ENCODE measurements around the gene SPOPL. TPM values are rescaled to one million over a fixed set of nuclear protein-coding genes. Genes with fewer than 3 reads are reported as not detected.

Gene SPOPL
- total RNA-seq, 1 experiment from 2014 or later: 15.8 TPM

DNA sequence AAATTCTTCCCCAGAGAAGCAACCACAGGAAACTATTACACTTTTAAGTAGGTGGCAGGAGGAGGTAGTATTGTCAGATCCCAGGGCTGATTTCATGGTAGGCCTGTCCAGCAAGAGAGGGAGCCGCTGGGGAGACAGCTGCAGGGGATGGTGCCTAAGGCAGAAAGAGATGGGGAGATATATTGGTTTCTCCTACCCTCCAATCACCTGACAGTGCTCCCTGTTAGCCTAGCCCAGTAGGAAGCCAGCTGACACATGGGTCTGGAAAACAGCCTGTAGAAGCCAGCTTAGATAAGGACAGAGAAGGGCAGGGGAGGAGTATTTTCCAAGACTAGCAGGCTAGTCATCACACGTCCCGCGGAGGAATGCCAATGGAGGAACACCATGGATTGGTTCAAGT lies 8.2 kb upstream of the SPOPL start:
- BruUV-seq (replicated peaks): no TSS peak
- intact Hi-C loops (cut with micrococcal nuclease): no loop called here
- DNase-seq (ENCODE audit: unreplicated experiment): no peak
- Mint-ChIP-seq H3K27ac (ENCODE audit: low read depth, unreplicated experiment) (no peak overlapping the region), H3K4me3 (ENCODE audit: unreplicated experiment) (no peak overlapping the region), H3K4me1 (ENCODE audit: insufficient read depth, unreplicated experiment) (no peaks in the 10 kb centered on the region), H3K9me3 (ENCODE audit: unreplicated experiment) (no peaks in the 10 kb centered on the region), H3K27me3 (ENCODE audit: insufficient read depth, unreplicated experiment) (no peaks in the 10 kb centered on the region), H3K36me3 (ENCODE audit: insufficient read depth, unreplicated experiment) (no peaks in the 10 kb centered on the region)
- POLR2A ChIA-PET: no interaction called here
- CTCF ChIA-PET: interaction anchor here (0.8 to 1.2 kb wide), 2 partner anchors 16 to 79 kb away, joined by 3 to 4 read pairs; no protein-coding TSS in a partner anchor
- TF ChIP-seq, protein P1, sequence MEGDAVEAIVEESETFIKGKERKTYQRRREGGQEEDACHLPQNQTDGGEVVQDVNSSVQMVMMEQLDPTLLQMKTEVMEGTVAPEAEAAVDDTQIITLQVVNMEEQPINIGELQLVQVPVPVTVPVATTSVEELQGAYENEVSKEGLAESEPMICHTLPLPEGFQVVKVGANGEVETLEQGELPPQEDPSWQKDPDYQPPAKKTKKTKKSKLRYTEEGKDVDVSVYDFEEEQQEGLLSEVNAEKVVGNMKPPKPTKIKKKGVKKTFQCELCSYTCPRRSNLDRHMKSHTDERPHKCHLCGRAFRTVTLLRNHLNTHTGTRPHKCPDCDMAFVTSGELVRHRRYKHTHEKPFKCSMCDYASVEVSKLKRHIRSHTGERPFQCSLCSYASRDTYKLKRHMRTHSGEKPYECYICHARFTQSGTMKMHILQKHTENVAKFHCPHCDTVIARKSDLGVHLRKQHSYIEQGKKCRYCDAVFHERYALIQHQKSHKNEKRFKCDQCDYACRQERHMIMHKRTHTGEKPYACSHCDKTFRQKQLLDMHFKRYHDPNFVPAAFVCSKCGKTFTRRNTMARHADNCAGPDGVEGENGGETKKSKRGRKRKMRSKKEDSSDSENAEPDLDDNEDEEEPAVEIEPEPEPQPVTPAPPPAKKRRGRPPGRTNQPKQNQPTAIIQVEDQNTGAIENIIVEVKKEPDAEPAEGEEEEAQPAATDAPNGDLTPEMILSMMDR (IDR thresholded peaks at IDR 0.05; ENCODE audit: unreplicated experiment): no peak

DNA sequence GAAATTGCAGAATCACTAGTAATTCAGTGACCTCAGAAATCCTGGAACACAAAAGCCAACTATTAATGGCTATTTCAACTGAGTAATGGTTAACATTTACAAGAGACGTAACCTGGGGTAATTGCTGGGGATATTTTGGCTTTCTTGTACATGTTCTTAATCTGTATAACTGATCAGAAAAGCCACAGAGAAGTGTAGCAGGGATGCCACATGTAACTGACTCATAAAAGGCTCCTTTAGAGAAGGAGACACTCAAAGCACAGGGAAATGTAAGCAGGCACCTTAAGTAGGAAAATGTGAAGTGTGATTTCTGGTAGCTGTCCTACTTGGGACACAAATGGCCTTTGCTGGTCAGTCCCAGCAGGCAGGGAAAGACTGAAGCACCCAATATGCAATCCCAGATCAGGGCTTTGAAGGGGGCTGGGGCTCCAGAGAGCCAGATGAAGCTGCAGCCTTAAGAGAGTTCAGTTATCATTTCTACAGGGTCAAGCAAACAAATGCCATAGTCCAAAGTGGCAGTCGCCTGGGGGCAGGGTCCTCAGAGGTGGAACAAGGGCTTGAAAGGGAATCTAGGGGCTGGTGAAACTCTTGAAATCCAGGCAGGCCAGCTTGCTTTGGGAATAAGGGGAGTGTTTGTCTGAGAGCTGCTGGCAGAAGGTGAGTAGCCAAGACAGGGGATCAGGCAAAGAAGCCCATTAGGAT lies 7.2 kb upstream of the SPOPL start:
- H3K4me3 Mint-ChIP-seq (ENCODE audit: unreplicated experiment): no peak overlapping the region
- no peaks in the 10 kb centered on the region for H3K36me3 Mint-ChIP-seq (ENCODE audit: insufficient read depth, unreplicated experiment)
- no TSS peak for BruUV-seq (replicated peaks)
- DNase-seq (ENCODE audit: unreplicated experiment): no peak
- CTCF ChIA-PET: interaction anchor here (1.2 kb wide), 1 partner anchor 17 kb away, joined by 4 read pairs; no protein-coding TSS in a partner anchor
- TF ChIP-seq, protein P1 (IDR thresholded peaks at IDR 0.05; ENCODE audit: unreplicated experiment): no peak
- intact Hi-C loops (cut with micrococcal nuclease): no loop called here
- POLR2A ChIA-PET: no interaction called here
- H3K9me3 Mint-ChIP-seq (ENCODE audit: unreplicated experiment): no peaks in the 10 kb centered on the region
- no peak overlapping the region for H3K27ac Mint-ChIP-seq (ENCODE audit: low read depth, unreplicated experiment)
- no peaks in the 10 kb centered on the region for H3K4me1 Mint-ChIP-seq (ENCODE audit: insufficient read depth, unreplicated experiment)
- no peaks in the 10 kb centered on the region for H3K27me3 Mint-ChIP-seq (ENCODE audit: insufficient read depth, unreplicated experiment)

DNA sequence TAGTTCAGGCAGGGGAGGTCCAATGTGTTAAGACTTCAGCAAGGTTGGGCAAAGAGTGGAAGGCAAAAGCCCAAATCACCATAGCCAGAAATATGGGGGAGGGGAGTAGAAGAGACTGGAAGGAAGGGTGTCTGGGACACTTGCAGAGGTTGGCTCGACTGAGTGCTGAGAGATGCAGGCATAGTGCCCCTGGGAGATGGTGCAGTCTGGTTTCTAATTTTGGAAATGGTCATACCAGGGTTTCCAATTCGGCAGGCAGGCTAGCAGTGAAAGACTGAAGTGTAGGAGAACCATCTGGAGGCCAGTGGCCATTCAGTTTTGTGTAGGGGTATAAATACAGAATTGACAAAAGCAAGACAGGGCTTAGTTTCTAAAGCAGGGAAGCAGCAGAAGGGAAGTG lies 6.2 kb upstream of the SPOPL start:
- no peak overlapping the region for H3K4me3 Mint-ChIP-seq (ENCODE audit: unreplicated experiment)
- H3K9me3 Mint-ChIP-seq (ENCODE audit: unreplicated experiment): no peaks in the 10 kb centered on the region
- intact Hi-C loops (cut with micrococcal nuclease): no loop called here
- H3K4me1 Mint-ChIP-seq (ENCODE audit: insufficient read depth, unreplicated experiment): no peaks in the 10 kb centered on the region
- ChIA-PET POLR2A (no interaction called here), CTCF (interaction anchor here (0.6 kb wide), 1 partner anchor 11 kb away, joined by 3 read pairs; no protein-coding TSS in a partner anchor)
- no peak for DNase-seq (ENCODE audit: unreplicated experiment)
- no peaks in the 10 kb centered on the region for H3K27me3 Mint-ChIP-seq (ENCODE audit: insufficient read depth, unreplicated experiment)
- no TSS peak for BruUV-seq (replicated peaks)
- H3K36me3 Mint-ChIP-seq (ENCODE audit: insufficient read depth, unreplicated experiment): no peaks in the 10 kb centered on the region
- H3K27ac Mint-ChIP-seq (ENCODE audit: low read depth, unreplicated experiment): no peak overlapping the region
- TF ChIP-seq, protein P1 (IDR thresholded peaks at IDR 0.05; ENCODE audit: unreplicated experiment): no peak

DNA sequence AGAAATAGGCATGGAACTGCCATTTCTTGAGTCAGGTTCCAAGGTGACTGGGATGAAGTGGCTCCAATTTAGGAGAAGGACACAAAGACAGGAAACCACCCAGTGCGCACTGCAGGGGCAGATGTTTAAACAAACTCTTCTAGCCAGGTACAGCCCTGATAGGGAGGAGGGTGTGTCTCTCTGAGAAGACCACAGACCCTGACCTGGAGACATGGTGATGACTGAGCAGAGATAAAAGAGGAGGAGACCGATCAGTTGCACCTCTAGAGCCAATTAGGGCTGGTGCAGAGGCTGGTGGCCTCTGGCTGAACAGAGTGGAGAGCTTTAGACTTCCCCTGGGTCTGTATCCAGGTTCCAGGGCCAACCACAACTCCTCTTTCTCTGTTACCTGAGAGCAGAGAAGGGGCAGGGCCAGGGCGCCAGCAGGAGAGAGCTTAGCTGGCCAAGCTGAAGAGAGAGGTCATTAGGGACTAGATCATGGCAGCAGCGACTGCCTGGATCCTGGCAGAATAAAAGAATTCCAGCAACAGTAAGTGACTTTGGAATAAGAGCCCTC lies 5.4 kb upstream of the SPOPL start:
- POLR2A ChIA-PET: no interaction called here
- Mint-ChIP-seq H3K27me3 (ENCODE audit: insufficient read depth, unreplicated experiment) (no peaks in the 10 kb centered on the region), H3K4me1 (ENCODE audit: insufficient read depth, unreplicated experiment) (no peaks in the 10 kb centered on the region), H3K27ac (ENCODE audit: low read depth, unreplicated experiment) (no peak overlapping the region), H3K4me3 (ENCODE audit: unreplicated experiment) (no peak overlapping the region), H3K9me3 (ENCODE audit: unreplicated experiment) (no peaks in the 10 kb centered on the region), H3K36me3 (ENCODE audit: insufficient read depth, unreplicated experiment) (peaks cover 2% of the 10 kb centered on the region)
- no peak for DNase-seq (ENCODE audit: unreplicated experiment)
- intact Hi-C loops (cut with micrococcal nuclease): no loop called here
- CTCF ChIA-PET: no interaction called here
- no TSS peak for BruUV-seq (replicated peaks)
- TF ChIP-seq, protein P1 (IDR thresholded peaks at IDR 0.05; ENCODE audit: unreplicated experiment): no peak
